A549 (cell line): Measurements from ENCODE around the gene NDUFB7. TPM values are rescaled to one million over a fixed set of nuclear protein-coding genes. Genes with fewer than 3 reads are reported as not detected.

ENCODE experiments used
- ATAC-seq, 2 experiments: fragments of 200-7000 bp in 1 of 2; fragments of >200 bp in 1 of 2; cut with Nextera tagmentation in 1 of 2; cut with Tn5 transposase in 1 of 2; 3 replicates each; pipeline versions ENCODE4 v1.8.0 to v1.9.1; 2018 to 2020; ENCODE audit warnings: mild to moderate bottlenecking in 1 of 2, moderate library complexity in 1 of 2
- CTCF ChIA-PET: fragments of 300-600 bp; sonication (Branson Sonifier 250); formaldehyde crosslinking; extraction: SDS; loops from one replicate; lab custom pipeline; 2021; ENCODE audit warnings: antibody characterized with exemption, inconsistent platforms; lab: Yijun Ruan, JAX
- POLR2A ChIA-PET: fragments of 350-600 bp; formaldehyde crosslinking; extraction: SDS; loops from one replicate; lab custom pipeline; 2021; ENCODE audit warnings: antibody characterized with exemption, inconsistent platforms; lab: Yijun Ruan, JAX
- DNase-seq, 2 experiments: peaks; one replicate each; pipeline versions ENCODE4 v3.0.0 to v3.0.0-alpha.2; 2011 to 2016; ENCODE audit warnings: low read depth in 1 of 2, low spot score in 1 of 2
- FAIRE-seq: peaks from 2 replicates; lab custom pipeline; 2011; peaks lifted over from hg19 to GRCh38; lab: Jason Lieb, UNC
- H3K27ac ChIP-seq, 2 experiments: fragments of >200 bp; sonication (Bioruptor Twin); formaldehyde crosslinking; 3 replicates each; pipeline ENCODE4 v1.5.1; 2016 to 2017
- H3K4me1 ChIP-seq: fragments of >200 bp; sonication (Bioruptor Twin); formaldehyde crosslinking; 3 replicates; pipeline ENCODE4 v1.6.1; 2016
- H3K4me2 ChIP-seq: fragments of >200 bp; sonication (Bioruptor Twin); formaldehyde crosslinking; 3 replicates; pipeline ENCODE4 v1.6.1; 2016
- H3K4me3 ChIP-seq: fragments of >200 bp; sonication (Bioruptor Twin); formaldehyde crosslinking; 3 replicates; pipeline ENCODE4 v1.5.1; 2016
- H3K9me3 ChIP-seq: fragments of >200 bp; sonication (Bioruptor Twin); formaldehyde crosslinking; 3 replicates; pipeline ENCODE4 v1.6.1; 2016
- BHLHE40 ChIP-seq: IDR thresholded peaks from 2 replicates; pipeline ENCODE4 v1.6.1; 2012; ENCODE audit warnings: low read depth, low read length, inconsistent platforms
- CHD2 ChIP-seq: fragments of 150-350 bp; IDR thresholded peaks from 2 replicates; pipeline ENCODE4 v1.6.1; 2014; ENCODE audit warnings: low read length; ENCODE audit not compliant: partially characterized antibody
- CHD4 ChIP-seq: fragments of 200-600 bp; sonication (generic); IDR thresholded peaks from 2 replicates; pipeline ENCODE4 v1.6.1; 2016; ENCODE audit warnings: antibody characterized with exemption, mild to moderate bottlenecking, borderline replicate concordance
- FOSB ChIP-seq: fragments of 250-450 bp; sonication (Bioruptor Pico); IDR thresholded peaks from 2 replicates; pipeline ENCODE4 v1.5.0; 2020; ENCODE audit warnings: mild to moderate bottlenecking, moderate library complexity
- FOSL2 ChIP-seq, 2 experiments: fragments of 450-650 bp in 1 of 2; fragments of >200 bp in 1 of 2; sonication (Bioruptor Twin) in 1 of 2; formaldehyde crosslinking; IDR thresholded peaks; 2 replicates each; pipeline versions ENCODE4 v1.5.0 to v1.6.1; 2016 to 2020; ENCODE audit warnings: mild to moderate bottlenecking in 1 of 2, moderate library complexity in 1 of 2
- HOXB5 ChIP-seq: fragments of 250-450 bp; sonication (Bioruptor Pico); IDR thresholded peaks from 2 replicates; pipeline ENCODE4 v1.5.0; 2020; ENCODE audit warnings: mild to moderate bottlenecking, moderate library complexity
- JUNB ChIP-seq: fragments of >200 bp; sonication (Bioruptor Twin); formaldehyde crosslinking; IDR thresholded peaks from 2 replicates; pipeline ENCODE4 v1.6.1; 2016
- KDM5A ChIP-seq: fragments of 200-600 bp; sonication (generic); IDR thresholded peaks from 2 replicates; pipeline ENCODE4 v1.6.1; 2016; ENCODE audit warnings: antibody characterized with exemption, mild to moderate bottlenecking
- MYC ChIP-seq: IDR thresholded peaks from 2 replicates; pipeline ENCODE4 v1.6.1; 2012; ENCODE audit warnings: mild to moderate bottlenecking, inconsistent platforms, low read length, improper control_type of control experiment, borderline replicate concordance
- NPAS2 ChIP-seq: fragments of 250-450 bp; sonication (Bioruptor Pico); IDR thresholded peaks from 2 replicates; pipeline ENCODE4 v1.8.0; 2022; ENCODE audit warnings: mild to moderate bottlenecking, moderate library complexity, borderline replicate concordance
- NR3C1 ChIP-seq: fragments of >200 bp; sonication (Bioruptor Twin); formaldehyde crosslinking; IDR thresholded peaks from 3 replicates; pipeline ENCODE4 v1.6.1; 2017
- POLR2AphosphoS2 ChIP-seq: conservative IDR thresholded peaks from 2 replicates; pipeline ENCODE4 v1.6.1; 2012; ENCODE audit warnings: low read length, improper control_type of control experiment, inconsistent platforms
- RAD21 ChIP-seq, 2 experiments: fragments of >200 bp in 1 of 2; sonication (Bioruptor Twin) in 1 of 2; formaldehyde crosslinking in 1 of 2; IDR thresholded peaks in 1 of 2; conservative IDR thresholded peaks in 1 of 2; 2 replicates in 1 of 2; 3 replicates in 1 of 2; pipeline ENCODE4 v1.6.1; 2012 to 2018; ENCODE audit warnings: inconsistent platforms in 1 of 2
- RARB ChIP-seq: fragments of 250-450 bp; sonication (Bioruptor Pico); IDR thresholded peaks from 2 replicates; pipeline ENCODE4 v1.8.0; 2021; ENCODE audit warnings: mild to moderate bottlenecking, moderate library complexity
- RCOR1 ChIP-seq: fragments of 150-350 bp; IDR thresholded peaks from 2 replicates; pipeline ENCODE4 v1.6.1; 2014; ENCODE audit warnings: antibody characterized with exemption, low read length, low read depth
- RNF2 ChIP-seq: fragments of 200-600 bp; sonication (generic); IDR thresholded peaks from 2 replicates; pipeline ENCODE4 v1.6.1; 2016; ENCODE audit warnings: low read depth, mild to moderate bottlenecking, antibody characterized with exemption, moderate library complexity, borderline replicate concordance
- SMC3 ChIP-seq: fragments of >200 bp; sonication (Bioruptor Twin); formaldehyde crosslinking; IDR thresholded peaks from 3 replicates; pipeline ENCODE4 v1.6.1; 2018; ENCODE audit warnings: inconsistent platforms
- TP53 ChIP-seq: fragments of 250-450 bp; sonication (Bioruptor Pico); IDR thresholded peaks from 2 replicates; pipeline ENCODE4 v1.5.0; 2021; ENCODE audit warnings: mild to moderate bottlenecking, moderate library complexity
- ZC3H11A ChIP-seq: fragments of 450-650 bp; IDR thresholded peaks from 2 replicates; pipeline ENCODE4 v1.6.1; 2014; ENCODE audit warnings: antibody characterized with exemption, mild to moderate bottlenecking
- WGBS: methylation state at CpG from one replicate; pipeline ENCODE4 v1.1.6; 2017; ENCODE audit errors: missing lambda C conversion rate; 5-methylcytosine and 5-hydroxymethylcytosine counted together
- polyA plus RNA-seq, 4 experiments: library from polyadenylated mRNA; depleted of rRNA in 3 of 4; stranded (reverse); fragments of >200 nt; fragmentation: RNase III in 1 of 4; extraction: RNeasy Plus Mini Kit Qiagen cat#74134 plus additional on column Dnase treatment in 1 of 4; gene quantifications; 2 replicates in 3 of 4; 3 replicates in 1 of 4; pipeline ENCODE4 v1.2.3, GENCODE V29; 2011 to 2017
- TF ChIP-seq, protein P1 (sequence below): fragments of 450-650 bp; IDR thresholded peaks from 2 replicates; pipeline ENCODE4 v1.6.1; 2014; ENCODE audit warnings: antibody characterized with exemption
- TF ChIP-seq, protein P2 (sequence below): IDR thresholded peaks from 2 replicates; pipeline ENCODE4 v1.6.1; 2012
- TF ChIP-seq, protein P3 (sequence below): fragments of >200 bp; sonication (Bioruptor Twin); formaldehyde crosslinking; IDR thresholded peaks from 3 replicates; pipeline ENCODE4 v1.5.1; 2016
- TF ChIP-seq, protein P4 (sequence below): IDR thresholded peaks from 2 replicates; pipeline ENCODE4 v1.6.1; 2012; ENCODE audit warnings: low read depth, borderline replicate concordance
- TF ChIP-seq, protein P5 (sequence below): fragments of >200 bp; sonication (Bioruptor Twin); formaldehyde crosslinking; IDR thresholded peaks from 3 replicates; pipeline ENCODE4 v1.6.1; 2016

NDUFB7 gene
- polyA plus RNA-seq, 2 of the 4 experiments (the other 2 are of a cell fraction), result 82.3 to 158 TPM

DNA sequence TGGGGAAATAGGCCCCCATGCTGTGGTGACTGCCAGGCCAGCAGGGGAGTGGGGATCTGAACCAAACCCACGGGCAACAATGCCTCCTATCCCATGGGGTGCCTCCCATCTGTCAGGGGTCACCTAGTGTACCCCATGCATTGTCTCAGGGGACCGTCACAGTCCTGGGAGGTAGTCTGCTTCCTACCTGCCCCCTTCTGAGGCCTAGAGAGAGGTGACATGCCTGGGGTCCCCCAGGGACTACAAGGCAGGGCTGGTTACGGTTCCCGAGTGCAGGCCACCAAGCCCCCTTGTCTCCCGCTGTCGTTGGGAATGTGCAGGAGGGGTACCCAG, 11.1 kb downstream of the NDUFB7 start:
- no peak for TF ChIP-seq RAD21 (conservative IDR thresholded peaks at IDR 0.05 in 1 of 2, IDR thresholded peaks at IDR 0.05 in 1 of 2)
- no peak for TF ChIP-seq FOSB (CRISPR knock-in tag)
- no peak for TF ChIP-seq RCOR1
- TF ChIP-seq KDM5A, result no peak
- TF ChIP-seq RARB (CRISPR knock-in tag), result no peak
- no peak for TF ChIP-seq MYC
- TF ChIP-seq, protein P1, sequence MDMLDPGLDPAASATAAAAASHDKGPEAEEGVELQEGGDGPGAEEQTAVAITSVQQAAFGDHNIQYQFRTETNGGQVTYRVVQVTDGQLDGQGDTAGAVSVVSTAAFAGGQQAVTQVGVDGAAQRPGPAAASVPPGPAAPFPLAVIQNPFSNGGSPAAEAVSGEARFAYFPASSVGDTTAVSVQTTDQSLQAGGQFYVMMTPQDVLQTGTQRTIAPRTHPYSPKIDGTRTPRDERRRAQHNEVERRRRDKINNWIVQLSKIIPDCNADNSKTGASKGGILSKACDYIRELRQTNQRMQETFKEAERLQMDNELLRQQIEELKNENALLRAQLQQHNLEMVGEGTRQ, result no peak
- TF ChIP-seq RNF2, result no peak
- TF ChIP-seq NPAS2 (CRISPR knock-in tag), result no peak
- TF ChIP-seq JUNB, result no peak
- no peak for TF ChIP-seq CHD2
- TF ChIP-seq SMC3, result no peak
- TF ChIP-seq, protein P2, sequence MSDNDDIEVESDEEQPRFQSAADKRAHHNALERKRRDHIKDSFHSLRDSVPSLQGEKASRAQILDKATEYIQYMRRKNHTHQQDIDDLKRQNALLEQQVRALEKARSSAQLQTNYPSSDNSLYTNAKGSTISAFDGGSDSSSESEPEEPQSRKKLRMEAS, result no peak
- no peak for TF ChIP-seq CHD4
- no peak for TF ChIP-seq BHLHE40
- TF ChIP-seq, protein P3, sequence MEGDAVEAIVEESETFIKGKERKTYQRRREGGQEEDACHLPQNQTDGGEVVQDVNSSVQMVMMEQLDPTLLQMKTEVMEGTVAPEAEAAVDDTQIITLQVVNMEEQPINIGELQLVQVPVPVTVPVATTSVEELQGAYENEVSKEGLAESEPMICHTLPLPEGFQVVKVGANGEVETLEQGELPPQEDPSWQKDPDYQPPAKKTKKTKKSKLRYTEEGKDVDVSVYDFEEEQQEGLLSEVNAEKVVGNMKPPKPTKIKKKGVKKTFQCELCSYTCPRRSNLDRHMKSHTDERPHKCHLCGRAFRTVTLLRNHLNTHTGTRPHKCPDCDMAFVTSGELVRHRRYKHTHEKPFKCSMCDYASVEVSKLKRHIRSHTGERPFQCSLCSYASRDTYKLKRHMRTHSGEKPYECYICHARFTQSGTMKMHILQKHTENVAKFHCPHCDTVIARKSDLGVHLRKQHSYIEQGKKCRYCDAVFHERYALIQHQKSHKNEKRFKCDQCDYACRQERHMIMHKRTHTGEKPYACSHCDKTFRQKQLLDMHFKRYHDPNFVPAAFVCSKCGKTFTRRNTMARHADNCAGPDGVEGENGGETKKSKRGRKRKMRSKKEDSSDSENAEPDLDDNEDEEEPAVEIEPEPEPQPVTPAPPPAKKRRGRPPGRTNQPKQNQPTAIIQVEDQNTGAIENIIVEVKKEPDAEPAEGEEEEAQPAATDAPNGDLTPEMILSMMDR, result no peak
- Histone ChIP-seq H3K4me1 (no peaks in the 10 kb centered on the region), H3K27ac (0 out of 6 replicates have a peak overlapping the region, but pooled peaks of 1 of the 2 experiments have one; percentile 26), H3K9me3 (no peaks in the 10 kb centered on the region), H3K4me3 (no peak overlapping the region), H3K4me2 (no peak overlapping the region)
- ATAC-seq, result no peak
- CTCF ChIA-PET, result interaction anchor here (1.6 kb wide), 1 partner anchor 55 kb away, joined by 7 read pairs; no protein-coding TSS in a partner anchor
- no CpG with 5 or more reads among the region's 6 CpGs for WGBS
- no peak for DNase-seq
- POLR2A ChIA-PET, result no interaction called here
- FAIRE-seq, result no peak

DNA sequence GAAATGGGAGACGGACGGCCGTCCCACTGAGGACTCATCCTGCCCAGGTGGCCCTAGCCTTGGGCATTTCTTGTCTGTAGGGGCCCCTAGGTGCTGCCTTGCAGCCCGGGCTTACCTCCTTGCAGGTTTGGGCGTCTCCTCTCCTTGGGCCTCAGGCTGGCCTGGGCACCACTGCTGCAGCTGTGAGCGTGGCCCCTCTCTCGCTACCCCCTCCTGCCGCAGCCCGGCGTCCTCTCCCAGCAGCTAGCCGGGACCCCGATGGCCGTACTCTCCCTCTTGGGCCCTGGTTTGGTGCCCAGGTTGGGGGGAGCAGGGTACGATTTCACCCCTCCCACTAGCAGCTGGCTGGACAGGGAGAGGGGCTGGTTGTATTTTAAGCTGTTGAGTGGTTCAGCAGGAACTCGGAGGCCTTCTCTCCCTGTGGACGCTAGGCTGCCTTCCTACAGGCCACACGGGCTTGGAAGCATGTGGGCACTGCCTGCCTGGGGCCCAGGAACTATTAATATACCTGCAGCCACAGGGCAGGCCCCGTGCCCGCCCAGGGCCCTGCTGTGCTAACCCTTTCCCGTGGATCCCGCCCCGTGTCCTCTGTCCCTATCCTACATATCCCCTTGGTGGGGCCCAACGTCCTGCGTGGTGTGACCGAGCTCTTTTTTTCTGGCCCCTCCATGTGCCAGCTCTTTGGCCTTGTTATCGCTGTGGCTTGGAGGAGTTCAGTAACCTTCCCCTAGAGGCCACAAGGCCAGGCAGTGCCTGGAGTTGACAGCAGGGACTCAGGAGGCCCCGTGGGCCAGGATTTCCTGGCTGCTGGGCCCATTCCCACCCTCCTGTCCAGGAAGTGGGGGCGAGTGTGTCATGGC, 11.7 kb downstream of the NDUFB7 start:
- 91% methylated on average over 22 of the region's 28 CpGs for WGBS
- no peak for TF ChIP-seq NR3C1
- TF ChIP-seq ZC3H11A, result no peak
- no peak for TF ChIP-seq POLR2AphosphoS2
- TF ChIP-seq, protein P3, result no peak
- no peak for TF ChIP-seq FOSB (CRISPR knock-in tag)
- TF ChIP-seq, protein P1, result no peak
- no peak for TF ChIP-seq BHLHE40
- TF ChIP-seq, protein P4, sequence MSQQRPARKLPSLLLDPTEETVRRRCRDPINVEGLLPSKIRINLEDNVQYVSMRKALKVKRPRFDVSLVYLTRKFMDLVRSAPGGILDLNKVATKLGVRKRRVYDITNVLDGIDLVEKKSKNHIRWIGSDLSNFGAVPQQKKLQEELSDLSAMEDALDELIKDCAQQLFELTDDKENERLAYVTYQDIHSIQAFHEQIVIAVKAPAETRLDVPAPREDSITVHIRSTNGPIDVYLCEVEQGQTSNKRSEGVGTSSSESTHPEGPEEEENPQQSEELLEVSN, result no peak
- no peak for TF ChIP-seq TP53 (CRISPR knock-in tag)
- no peak for TF ChIP-seq HOXB5 (CRISPR knock-in tag)
- TF ChIP-seq, protein P5, sequence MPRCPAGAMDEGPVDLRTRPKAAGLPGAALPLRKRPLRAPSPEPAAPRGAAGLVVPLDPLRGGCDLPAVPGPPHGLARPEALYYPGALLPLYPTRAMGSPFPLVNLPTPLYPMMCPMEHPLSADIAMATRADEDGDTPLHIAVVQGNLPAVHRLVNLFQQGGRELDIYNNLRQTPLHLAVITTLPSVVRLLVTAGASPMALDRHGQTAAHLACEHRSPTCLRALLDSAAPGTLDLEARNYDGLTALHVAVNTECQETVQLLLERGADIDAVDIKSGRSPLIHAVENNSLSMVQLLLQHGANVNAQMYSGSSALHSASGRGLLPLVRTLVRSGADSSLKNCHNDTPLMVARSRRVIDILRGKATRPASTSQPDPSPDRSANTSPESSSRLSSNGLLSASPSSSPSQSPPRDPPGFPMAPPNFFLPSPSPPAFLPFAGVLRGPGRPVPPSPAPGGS, result no peak
- TF ChIP-seq FOSL2 (IDR thresholded peaks at IDR 0.05), result no peak
- TF ChIP-seq FOSL2 (CRISPR knock-in tag; IDR thresholded peaks at IDR 0.05), result no peak
- Histone ChIP-seq H3K4me2 (no peak overlapping the region), H3K27ac (0 out of 6 replicates have a peak overlapping the region, but pooled peaks of 1 of the 2 experiments have one; percentile 26), H3K4me1 (no peaks in the 10 kb centered on the region), H3K4me3 (no peak overlapping the region), H3K9me3 (no peaks in the 10 kb centered on the region)
- ATAC-seq (no peak), DNase-seq (no peak), FAIRE-seq (no peak)
- ChIA-PET POLR2A (no interaction called here), CTCF (interaction anchor here (1.3 to 1.6 kb wide), 2 partner anchors 12 to 54 kb away, joined by 3 to 7 read pairs; partner anchors contain the start of gene NDUFB7)
